GM23338 (cell line): Measurements from ENCODE around the gene MYLK. TPM values are rescaled to one million over a fixed set of nuclear protein-coding genes. Genes with fewer than 3 reads are reported as not detected.

Experiments
- ATAC-seq: fragments of 200-7000 bp; cut with Tn5 transposase; 3 replicates; pipeline ENCODE4 v1.9.1; 2020
- DNase-seq: peaks from one replicate; pipeline ENCODE4 v3.0.0-alpha.2; 2015; ENCODE audit warnings: low spot score
- H2AFZ ChIP-seq: fragments of 200-600 bp; sonication (generic); 2 replicates; pipeline ENCODE4 v1.8.0; 2016; ENCODE audit warnings: antibody characterized with exemption, mild to moderate bottlenecking, moderate library complexity
- H3F3A ChIP-seq: fragments of 200-600 bp; sonication (generic); replicated peaks from 2 replicates; pipeline ENCODE4 v1.8.0; 2017; ENCODE audit warnings: antibody characterized with exemption, mixed run types, low read depth
- H3K27ac ChIP-seq: fragments of 200-600 bp; sonication (generic); 2 replicates; pipeline ENCODE4 v1.6.1; 2016; ENCODE audit warnings: low read depth
- H3K27me3 ChIP-seq: fragments of 200-600 bp; sonication (generic); 2 replicates; pipeline ENCODE4 v1.8.0; 2016; ENCODE audit warnings: mild to moderate bottlenecking, mixed run types, moderate library complexity; ENCODE audit not compliant: insufficient read depth
- H3K36me3 ChIP-seq: fragments of 200-600 bp; sonication (generic); 2 replicates; pipeline ENCODE4 v1.8.0; 2016; ENCODE audit warnings: mild to moderate bottlenecking; ENCODE audit not compliant: insufficient read depth
- H3K4me1 ChIP-seq: fragments of 200-600 bp; sonication (generic); 2 replicates; pipeline ENCODE4 v1.8.0; 2016; ENCODE audit warnings: mild to moderate bottlenecking, moderate library complexity; ENCODE audit not compliant: insufficient read depth
- H3K4me2 ChIP-seq: fragments of 200-600 bp; sonication (generic); 2 replicates; pipeline ENCODE4 v1.7.1; 2017; ENCODE audit warnings: mixed run types
- H3K4me3 ChIP-seq: fragments of 200-600 bp; sonication (generic); 2 replicates; pipeline ENCODE4 v1.6.1; 2016; ENCODE audit warnings: mixed run types
- H3K79me2 ChIP-seq: fragments of 200-600 bp; sonication (generic); replicated peaks from 2 replicates; pipeline ENCODE4 v1.8.0; 2017; ENCODE audit warnings: mild to moderate bottlenecking; ENCODE audit not compliant: insufficient read depth
- H3K9me2 ChIP-seq: fragments of 200-600 bp; sonication (generic); 2 replicates; pipeline ENCODE4 v1.8.0; 2017; ENCODE audit not compliant: insufficient read depth
- H4K20me1 ChIP-seq: fragments of 200-600 bp; sonication (generic); replicated peaks from 2 replicates; pipeline ENCODE4 v1.8.0; 2017; ENCODE audit warnings: mild to moderate bottlenecking; ENCODE audit not compliant: insufficient read depth
- H3K27ac Mint-ChIP-seq: 2 replicates; pipeline ENCODE4 v1.8.0; 2020; ENCODE audit warnings: inconsistent platforms, mild to moderate bottlenecking, moderate library complexity, mixed read lengths
- H3K27me3 Mint-ChIP-seq: 3 replicates; pipeline ENCODE4 v1.8.0; 2022; ENCODE audit warnings: low read depth, mild to moderate bottlenecking, moderate library complexity, mixed read lengths, inconsistent platforms; ENCODE audit not compliant: insufficient read depth, poor library complexity
- H3K36me3 Mint-ChIP-seq: 3 replicates; pipeline ENCODE4 v1.8.0; 2021; ENCODE audit warnings: low read depth, mild to moderate bottlenecking, inconsistent platforms, moderate library complexity, mixed read lengths
- H3K4me1 Mint-ChIP-seq: 3 replicates; pipeline ENCODE4 v1.8.0; 2020; ENCODE audit warnings: mild to moderate bottlenecking, inconsistent platforms, mixed read lengths
- H3K4me3 Mint-ChIP-seq: 3 replicates; pipeline ENCODE4 v1.8.0; 2021; ENCODE audit warnings: moderate library complexity, mild to moderate bottlenecking, inconsistent platforms, mixed read lengths
- H3K9me3 Mint-ChIP-seq: 3 replicates; pipeline ENCODE4 v1.8.0; 2020; ENCODE audit warnings: moderate library complexity, mild to moderate bottlenecking, inconsistent platforms, mixed read lengths
- CREB1 ChIP-seq: fragments of 250-450 bp; sonication (Bioruptor Pico); IDR thresholded peaks from 2 replicates; pipeline ENCODE4 v1.5.0; 2020; ENCODE audit warnings: low read depth, mild to moderate bottlenecking, moderate library complexity
- EZH2 ChIP-seq: fragments of 200-600 bp; sonication (generic); IDR thresholded peaks from one replicate; pipeline ENCODE4 v1.8.0; 2017; ENCODE audit warnings: antibody characterized with exemption, mild to moderate bottlenecking, low read depth; ENCODE audit not compliant: unreplicated experiment
- EZH2phosphoT487 ChIP-seq: fragments of 200-600 bp; sonication (generic); IDR thresholded peaks from one replicate; pipeline ENCODE4 v1.8.1; 2018; ENCODE audit warnings: antibody characterized with exemption; ENCODE audit not compliant: unreplicated experiment
- NANOG ChIP-seq: IDR thresholded peaks from 2 replicates; pipeline ENCODE4 v1.6.1; 2016; ENCODE audit warnings: antibody characterized with exemption, borderline replicate concordance
- POLR2AphosphoS5 ChIP-seq: IDR thresholded peaks from 2 replicates; pipeline ENCODE4 v1.6.1; 2016; ENCODE audit warnings: antibody characterized with exemption, low read depth
- REST ChIP-seq: IDR thresholded peaks from one replicate; pipeline ENCODE4 v1.6.1; 2018; ENCODE audit warnings: antibody characterized with exemption; ENCODE audit not compliant: unreplicated experiment
- STAT1 ChIP-seq: IDR thresholded peaks from one replicate; pipeline ENCODE4 v1.6.1; 2016; ENCODE audit warnings: antibody characterized with exemption; ENCODE audit not compliant: unreplicated experiment
- ZNF331 ChIP-seq: fragments of 250-450 bp; sonication (Bioruptor Pico); IDR thresholded peaks from 2 replicates; pipeline ENCODE4 v1.5.0; 2020; ENCODE audit warnings: low read depth, mild to moderate bottlenecking, moderate library complexity
- polyA plus RNA-seq: library from polyadenylated mRNA; unstranded; fragments of >200 nt; fragmentation: Nextera tagmentation; extraction: Ambion mirVana; gene quantifications from 2 replicates; pipeline ENCODE4 v1.2.1, GENCODE V29; 2016
- total RNA-seq: library from RNA; depleted of rRNA; stranded (reverse); fragments of >200 nt; shearing (Covaris generic); gene quantifications from 2 replicates; pipeline ENCODE4 v1.2.3, GENCODE V29; 2014

MYLK gene
- total and polyA plus RNA-seq, 2 experiments from 2014 or later = 11.5 to 17.9 TPM

DNA sequence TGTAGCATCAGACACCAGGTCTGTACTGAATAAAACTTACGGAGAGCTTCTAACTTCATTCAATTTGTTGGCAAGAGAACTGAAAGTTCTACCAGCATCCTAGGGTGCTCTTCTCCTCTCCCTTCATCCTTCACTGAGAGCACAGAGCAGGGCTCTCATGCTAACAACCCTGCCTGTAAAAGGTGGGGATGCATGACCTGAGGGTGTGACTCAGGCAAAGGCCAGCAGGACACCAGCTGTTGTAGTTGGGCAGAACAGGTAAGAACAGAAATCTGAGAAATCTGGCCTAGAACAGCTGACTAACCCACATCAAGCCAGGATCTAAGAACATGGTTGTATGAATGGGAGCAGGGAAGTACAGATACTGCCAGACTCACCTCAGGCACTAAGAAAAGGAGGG lies 64.2 kb downstream of the MYLK start (continued):
- TF ChIP-seq REST (no peak), EZH2phosphoT487 (no peak), NANOG (no peak), STAT1 (no peak)

GRCh38 chr3:123818921-123819429 lies 65.2 kb downstream of the MYLK start:
- Mint-ChIP-seq H3K27me3 (peaks cover 3% of the 10 kb centered on the region), H3K27ac (no peak overlapping the region), H3K9me3 (no peaks in the 10 kb centered on the region), H3K4me3 (no peak overlapping the region), H3K36me3 (peaks cover 13% of the 10 kb centered on the region), H3K4me1 (peaks cover 11% of the 10 kb centered on the region)
- H3K27me3 ChIP-seq = no peaks in the 10 kb centered on the region
- 0 out of 2 replicates have a peak, but pooled peaks cover 9% of the 10 kb centered on the region for H3K4me1 ChIP-seq
- TF ChIP-seq REST (no peak), EZH2 (no peak), CREB1 (CRISPR knock-in tag) (no peak), POLR2AphosphoS5 (no peak), STAT1 (no peak), ZNF331 (CRISPR knock-in tag) (no peak)
- H3K9me2 ChIP-seq = peaks cover 10% of the 10 kb centered on the region; the same call in 1 of the 2 replicates
- H4K20me1 ChIP-seq = no peaks in the 10 kb centered on the region
- no peak overlapping the region for H3K27ac ChIP-seq
- DNase-seq (no peak), ATAC-seq (peak; percentile 44; the same call in 2 of the 3 replicates)
- H2AFZ ChIP-seq = no peak overlapping the region
- no peaks in the 10 kb centered on the region for H3K79me2 ChIP-seq
- no peak overlapping the region for H3K4me2 ChIP-seq
- no peaks in the 10 kb centered on the region for H3F3A ChIP-seq
- H3K4me3 ChIP-seq = no peak overlapping the region
- no peaks in the 10 kb centered on the region for H3K36me3 ChIP-seq
